Measurements from ENCODE around the gene ADAMTS17. TPM values are rescaled to one million over a fixed set of nuclear protein-coding genes. Genes with fewer than 3 reads are reported as not detected.

ADAMTS17 gene
- total RNA-seq, 1 donor from 2014 or later: 0.47 TPM

GRCh38 chr15:100218434-100218833 is 123.3 kb downstream of the ADAMTS17 start:
- Mint-ChIP-seq H3K9me3 (no peaks in the 10 kb centered on the region), H3K4me3 (no peak overlapping the region), H3K27ac (no peak overlapping the region), H3K4me1 (no peaks in the 10 kb centered on the region), H3K27me3 (peaks cover 2% of the 10 kb centered on the region), H3K36me3 (ENCODE audit: low read depth) (no peaks in the 10 kb centered on the region)
- no peak for DNase-seq
- intact Hi-C loops (cut with micrococcal nuclease): no loop called here

- H3K36me3 Mint-ChIP-seq (ENCODE audit: low read depth): no peaks in the 10 kb centered on the region
- no peak overlapping the region for H3K27ac Mint-ChIP-seq
- H3K4me1 Mint-ChIP-seq: no peaks in the 10 kb centered on the region
- intact Hi-C loops (cut with micrococcal nuclease): no loop called here
- peaks cover 2% of the 10 kb centered on the region for H3K27me3 Mint-ChIP-seq
- no peak for DNase-seq
- no peaks in the 10 kb centered on the region for H3K9me3 Mint-ChIP-seq
- H3K4me3 Mint-ChIP-seq: no peak overlapping the region
Observed at GRCh38 chr15:100216182-100216581, 125.6 kb downstream of the ADAMTS17 start.

GRCh38 chr15:100215843-100216169 is 126.0 kb downstream of the ADAMTS17 start:
- DNase-seq: no peak
- Mint-ChIP-seq H3K9me3 (no peaks in the 10 kb centered on the region), H3K27ac (no peak overlapping the region), H3K4me1 (no peaks in the 10 kb centered on the region), H3K4me3 (no peak overlapping the region), H3K36me3 (ENCODE audit: low read depth) (no peaks in the 10 kb centered on the region), H3K27me3 (peaks cover 2% of the 10 kb centered on the region)
- intact Hi-C loops (cut with micrococcal nuclease): no loop called here

GRCh38 chr15:100215031-100215842 is 126.5 kb downstream of the ADAMTS17 start:
- peaks cover 2% of the 10 kb centered on the region for H3K27me3 Mint-ChIP-seq
- H3K36me3 Mint-ChIP-seq (ENCODE audit: low read depth): no peaks in the 10 kb centered on the region
- H3K9me3 Mint-ChIP-seq: no peaks in the 10 kb centered on the region
- no peak for DNase-seq
- H3K4me3 Mint-ChIP-seq: no peak overlapping the region
- H3K27ac Mint-ChIP-seq: no peak overlapping the region
- no peaks in the 10 kb centered on the region for H3K4me1 Mint-ChIP-seq
- intact Hi-C loops (cut with micrococcal nuclease): no loop called here

- peaks cover 2% of the 10 kb centered on the region for H3K27me3 Mint-ChIP-seq
- no peaks in the 10 kb centered on the region for H3K9me3 Mint-ChIP-seq
- intact Hi-C loops (cut with micrococcal nuclease): no loop called here
- DNase-seq: no peak
- no peaks in the 10 kb centered on the region for H3K36me3 Mint-ChIP-seq (ENCODE audit: low read depth)
- no peak overlapping the region for H3K4me3 Mint-ChIP-seq
- no peaks in the 10 kb centered on the region for H3K4me1 Mint-ChIP-seq
- no peak overlapping the region for H3K27ac Mint-ChIP-seq
Observed at GRCh38 chr15:100211855-100212850, 129.6 kb downstream of the ADAMTS17 start.

- Mint-ChIP-seq H3K27me3 (peaks cover 2% of the 10 kb centered on the region), H3K4me1 (no peaks in the 10 kb centered on the region), H3K9me3 (no peaks in the 10 kb centered on the region), H3K36me3 (ENCODE audit: low read depth) (no peaks in the 10 kb centered on the region), H3K4me3 (no peak overlapping the region), H3K27ac (no peak overlapping the region)
- intact Hi-C loops (cut with micrococcal nuclease): no loop called here
- no peak for DNase-seq
Observed at GRCh38 chr15:100210338-100210737, 131.4 kb downstream of the ADAMTS17 start.

GRCh38 chr15:100208921-100209603 is 132.7 kb downstream of the ADAMTS17 start:
- H3K27me3 Mint-ChIP-seq: peaks cover under 1% of the 10 kb centered on the region
- H3K4me3 Mint-ChIP-seq: no peak overlapping the region
- no peaks in the 10 kb centered on the region for H3K4me1 Mint-ChIP-seq
- no peaks in the 10 kb centered on the region for H3K36me3 Mint-ChIP-seq (ENCODE audit: low read depth)
- H3K9me3 Mint-ChIP-seq: no peaks in the 10 kb centered on the region
- no peak for DNase-seq
- no peak overlapping the region for H3K27ac Mint-ChIP-seq
- intact Hi-C loops (cut with micrococcal nuclease): no loop called here

- no peaks in the 10 kb centered on the region for H3K36me3 Mint-ChIP-seq (ENCODE audit: low read depth)
Observed at GRCh38 chr15:100207053-100207452, 134.7 kb downstream of the ADAMTS17 start.

GRCh38 chr15:100206643-100207042 is 135.1 kb downstream of the ADAMTS17 start:
- intact Hi-C loops (cut with micrococcal nuclease): no loop called here
- Mint-ChIP-seq H3K27ac (no peak overlapping the region), H3K9me3 (no peaks in the 10 kb centered on the region), H3K36me3 (ENCODE audit: low read depth) (no peaks in the 10 kb centered on the region), H3K4me1 (peaks cover 4% of the 10 kb centered on the region), H3K27me3 (peaks cover 3% of the 10 kb centered on the region), H3K4me3 (no peak overlapping the region)
- no peak for DNase-seq

More at GRCh38 chr15:100207053-100207452, 134.7 kb downstream of the ADAMTS17 start:
- H3K27me3 Mint-ChIP-seq: peaks cover 3% of the 10 kb centered on the region
- intact Hi-C loops (cut with micrococcal nuclease): no loop called here
- peaks cover under 1% of the 10 kb centered on the region for H3K4me1 Mint-ChIP-seq
- no peaks in the 10 kb centered on the region for H3K9me3 Mint-ChIP-seq
- no peak overlapping the region for H3K4me3 Mint-ChIP-seq
- no peak overlapping the region for H3K27ac Mint-ChIP-seq
- DNase-seq: no peak

GRCh38 chr15:100205549-100206295 is 136.1 kb downstream of the ADAMTS17 start:
- Mint-ChIP-seq H3K27me3 (peaks cover 3% of the 10 kb centered on the region), H3K4me1 (peaks cover 7% of the 10 kb centered on the region), H3K36me3 (ENCODE audit: low read depth) (no peaks in the 10 kb centered on the region), H3K4me3 (no peak overlapping the region), H3K9me3 (no peaks in the 10 kb centered on the region), H3K27ac (no peak overlapping the region)
- DNase-seq: no peak
- intact Hi-C loops (cut with micrococcal nuclease): no loop called here

- no peaks in the 10 kb centered on the region for H3K36me3 Mint-ChIP-seq (ENCODE audit: low read depth)
- no peak for DNase-seq
Observed at GRCh38 chr15:100204771-100205170, 137.0 kb downstream of the ADAMTS17 start.

GRCh38 chr15:100204211-100204610 is 137.6 kb downstream of the ADAMTS17 start:
- Mint-ChIP-seq H3K27ac (no peak overlapping the region), H3K4me3 (no peak overlapping the region), H3K27me3 (peaks cover 3% of the 10 kb centered on the region), H3K4me1 (peaks cover 7% of the 10 kb centered on the region), H3K9me3 (no peaks in the 10 kb centered on the region), H3K36me3 (ENCODE audit: low read depth) (no peaks in the 10 kb centered on the region)
- no peak for DNase-seq
- intact Hi-C loops (cut with micrococcal nuclease): no loop called here

More at GRCh38 chr15:100204771-100205170, 137.0 kb downstream of the ADAMTS17 start:
- H3K4me3 Mint-ChIP-seq: no peak overlapping the region
- peaks cover 7% of the 10 kb centered on the region for H3K4me1 Mint-ChIP-seq
- H3K27ac Mint-ChIP-seq: no peak overlapping the region
- H3K27me3 Mint-ChIP-seq: peaks cover 3% of the 10 kb centered on the region
- no peaks in the 10 kb centered on the region for H3K9me3 Mint-ChIP-seq
- intact Hi-C loops (cut with micrococcal nuclease): no loop called here

- intact Hi-C loops (cut with micrococcal nuclease): no loop called here
- peaks cover 7% of the 10 kb centered on the region for H3K4me1 Mint-ChIP-seq
Observed at GRCh38 chr15:100202309-100202960, 139.3 kb downstream of the ADAMTS17 start.

More at GRCh38 chr15:100202309-100202960, 139.3 kb downstream of the ADAMTS17 start:
- Mint-ChIP-seq H3K9me3 (no peaks in the 10 kb centered on the region), H3K4me3 (no peak overlapping the region), H3K27ac (no peak overlapping the region), H3K27me3 (peaks cover 3% of the 10 kb centered on the region), H3K36me3 (ENCODE audit: low read depth) (no peaks in the 10 kb centered on the region)
- no peak for DNase-seq

Data from activated CD4-positive, alpha-beta T cell treated with anti-CD3 and anti-CD28 coated beads, Interleukin-2, amount 10 ng/mL, durations not matched to agents 24 days and 14 days (primary cell).